Measurements from ENCODE around the gene PPP1R27. TPM values are rescaled to one million over a fixed set of nuclear protein-coding genes. Genes with fewer than 3 reads are reported as not detected.

The PPP1R27 gene
- total RNA-seq = not detected in 2 replicates

DNA sequence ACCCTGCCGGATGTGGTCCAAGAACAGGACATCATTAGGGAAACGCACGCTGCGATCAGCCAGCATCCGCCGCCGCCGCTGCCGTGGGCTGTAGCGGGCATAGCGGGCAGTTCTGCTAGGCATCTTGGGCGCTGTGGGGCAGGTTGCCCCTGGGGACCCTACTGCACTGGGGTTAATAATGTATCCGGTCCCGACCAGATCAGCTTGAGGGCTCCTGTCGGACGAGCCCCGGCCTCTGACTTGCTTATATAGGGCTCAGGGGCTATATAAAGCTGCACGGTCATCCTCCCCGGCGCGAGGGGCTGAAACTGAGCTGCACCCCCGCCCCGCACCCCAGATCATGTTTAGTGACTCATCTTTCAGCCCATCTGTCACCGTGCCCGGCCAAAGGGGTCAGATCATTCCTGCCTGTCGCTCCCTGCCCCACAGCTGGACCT, at the start of gene PPP1R27:
Gene PPP1R27 (minus strand): TSS at position 220 of the 437 bp plus-strand sequence. CDS start 97 bp downstream, at position 123.

DNA sequence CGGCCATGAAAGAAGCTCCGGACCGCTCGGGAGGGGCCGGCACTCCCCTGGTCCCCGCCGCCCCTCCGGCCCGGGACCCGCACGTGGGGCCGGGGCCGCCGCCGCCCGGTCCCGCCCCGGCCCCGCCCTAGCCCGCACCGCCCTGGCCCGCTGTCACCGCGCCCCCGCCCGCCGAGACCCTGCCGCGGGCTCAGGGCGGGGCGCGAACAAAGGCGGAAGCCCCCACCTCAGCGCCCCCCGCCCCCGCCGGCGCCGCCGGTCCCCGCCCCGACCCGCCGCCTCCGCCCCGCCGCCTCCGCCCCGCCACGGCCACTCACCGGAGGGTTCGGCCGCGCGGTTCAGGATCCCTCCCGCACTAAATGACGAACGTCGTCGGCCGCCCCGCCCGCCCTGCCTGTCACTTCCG, 36.1 kb upstream of the PPP1R27 start, which contains the start of gene ARHGDIA:
Gene ARHGDIA (minus strand): TSS at position 357 of the 406 bp plus-strand sequence. CDS start 1,407 bp downstream, outside the sequence.

DNA sequence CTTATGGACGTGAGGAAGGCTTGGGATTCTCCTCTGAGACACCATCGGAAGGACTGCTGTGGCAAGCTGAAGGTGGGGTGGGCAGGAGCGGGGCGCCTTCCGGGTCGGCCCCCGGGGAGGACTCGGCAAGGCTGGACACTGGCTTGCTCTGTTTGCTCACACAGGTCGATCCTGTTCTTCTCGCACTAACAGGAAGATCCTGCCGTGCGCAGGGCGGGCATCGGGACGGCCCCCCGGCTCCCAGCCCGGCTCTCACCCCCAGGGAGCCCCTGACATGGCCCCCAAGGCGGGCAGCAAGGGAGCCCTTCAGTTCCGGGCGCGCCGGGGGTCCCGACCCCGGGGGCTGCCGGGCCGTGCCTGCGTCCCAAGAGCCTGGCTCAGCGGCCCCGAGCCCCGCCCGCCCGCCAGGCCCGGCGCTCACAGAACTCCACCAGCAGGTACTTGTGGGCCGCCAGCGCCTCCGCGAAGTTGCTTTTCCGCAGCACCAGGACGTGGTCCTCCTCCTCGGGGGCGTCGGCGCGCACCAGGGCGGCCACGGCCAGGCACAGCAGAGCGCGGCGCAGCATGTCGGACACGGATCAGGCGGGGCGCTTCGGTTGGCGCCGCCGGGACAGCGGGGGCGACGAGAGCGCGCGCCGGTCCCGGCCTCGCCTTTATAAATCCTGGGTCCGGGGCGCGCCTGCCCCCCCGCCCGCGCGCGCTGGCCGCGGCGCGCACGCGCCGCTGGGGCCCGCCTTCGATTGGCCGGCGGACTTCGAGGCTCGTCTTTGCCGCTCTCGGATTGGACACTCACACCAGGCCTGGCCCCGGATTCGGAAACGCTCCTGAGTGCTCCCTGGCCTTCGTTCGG, 25.3 kb upstream of the PPP1R27 start, which contains the start of gene P4HB:
Gene P4HB (minus strand): TSS at position 630 of the 850 bp plus-strand sequence. CDS start 64 bp downstream, at position 566.

GRCh38 chr17:81833160-81833920, 1.5 kb downstream of the PPP1R27 start, which contains the start of gene MCRIP1:
MCRIP1 (minus strand) TSS chr17:81833291; CDS start chr17:81824506, 8,785 bp downstream.

GRCh38 chr17:81803728-81804558, 30.9 kb downstream of the PPP1R27 start, which contains the start of gene GCGR:
GCGR (plus strand) TSS chr17:81804150; CDS start chr17:81809019, 4,869 bp downstream.

Other genes starting within 250 kb of the PPP1R27 start
- gene NPLOC4, start 197.9 kb downstream of the PPP1R27 start, total RNA-seq = 45.3 and 71.0 TPM in 2 replicates
- gene TSPAN10, start 197.9 kb downstream of the PPP1R27 start, total RNA-seq = 0.26 and 0.64 TPM in 2 replicates
- 1.4 TPM in 1 of 2 replicates, not detected in the other for gene PDE6G, start 178.5 kb downstream of the PPP1R27 start, total RNA-seq
- 40.5 and 54.7 TPM in 2 replicates for gene OXLD1, start 168.4 kb downstream of the PPP1R27 start, total RNA-seq
- gene CCDC137, start 168.3 kb downstream of the PPP1R27 start, total RNA-seq = 15.6 and 17.5 TPM in 2 replicates
- gene ARL16, start 151.3 kb downstream of the PPP1R27 start, total RNA-seq = 39.3 and 59.9 TPM in 2 replicates
- 72.2 and 89.6 TPM in 2 replicates for gene HGS, start 151.0 kb downstream of the PPP1R27 start, total RNA-seq
- gene MRPL12, start 131.7 kb downstream of the PPP1R27 start, total RNA-seq = 46.4 and 93.5 TPM in 2 replicates
- 15.3 and 22.8 TPM in 2 replicates for gene SLC25A10, start 122.8 kb downstream of the PPP1R27 start, total RNA-seq
- gene GCGR, start 30.9 kb downstream of the PPP1R27 start, total RNA-seq = not detected in 2 replicates
- gene MCRIP1, start 1.8 kb downstream of the PPP1R27 start, total RNA-seq = 69.5 and 121 TPM in 2 replicates
- gene P4HB, start 25.5 kb upstream of the PPP1R27 start, total RNA-seq = 1,783 and 2,221 TPM in 2 replicates
- 143 and 305 TPM in 2 replicates for gene ARHGDIA, start 36.3 kb upstream of the PPP1R27 start, total RNA-seq
- 47.7 and 158 TPM in 2 replicates for gene ALYREF, start 56.5 kb upstream of the PPP1R27 start, total RNA-seq
- 147 and 313 TPM in 2 replicates for gene ANAPC11, start 56.7 kb upstream of the PPP1R27 start, total RNA-seq
- 0.26 and 0.48 TPM in 2 replicates for gene NPB, start 67.2 kb upstream of the PPP1R27 start, total RNA-seq
- 19.0 and 74.9 TPM in 2 replicates for gene PCYT2, start 76.3 kb upstream of the PPP1R27 start, total RNA-seq
- gene SIRT7, start 83.1 kb upstream of the PPP1R27 start, total RNA-seq = 11.1 and 20.7 TPM in 2 replicates
- gene MAFG, start 92.7 kb upstream of the PPP1R27 start, total RNA-seq = 12.1 and 15.1 TPM in 2 replicates
- gene PYCR1, start 102.2 kb upstream of the PPP1R27 start, total RNA-seq = 54.9 and 180 TPM in 2 replicates
- not detected in 2 replicates for gene MYADML2, start 112.2 kb upstream of the PPP1R27 start, total RNA-seq
- 0.13 and 0.48 TPM in 2 replicates for gene NOTUM, start 126.1 kb upstream of the PPP1R27 start, total RNA-seq
- 15.5 and 15.8 TPM in 2 replicates for gene ASPSCR1, start 142.6 kb upstream of the PPP1R27 start, total RNA-seq
- 29.1 and 76.7 TPM in 2 replicates for gene CENPX, start 187.8 kb upstream of the PPP1R27 start, total RNA-seq
- gene LRRC45, start 188.3 kb upstream of the PPP1R27 start, total RNA-seq = 9.8 and 15.6 TPM in 2 replicates
- 25.0 and 38.6 TPM in 2 replicates for gene RAC3, start 196.6 kb upstream of the PPP1R27 start, total RNA-seq
- 79.3 and 86.3 TPM in 2 replicates for gene DCXR, start 202.6 kb upstream of the PPP1R27 start, total RNA-seq
- gene RFNG, start 216.8 kb upstream of the PPP1R27 start, total RNA-seq = 46.9 and 63.2 TPM in 2 replicates
- gene GPS1, start 216.8 kb upstream of the PPP1R27 start, total RNA-seq = 116 and 126 TPM in 2 replicates
- 30.9 and 37.4 TPM in 2 replicates for gene DUS1L, start 230.8 kb upstream of the PPP1R27 start, total RNA-seq

Measured in epithelial cell of alveolus of lung (primary cell).